Lung (tissue), 12 donors: ENCODE data around the gene ZNF48. TPM values are rescaled to one million over a fixed set of nuclear protein-coding genes. Genes with fewer than 3 reads are reported as not detected.

Experiments used
- ATAC-seq: fragments of 200-7000 bp; cut with Tn5 transposase; one replicate; pipeline ENCODE4 v1.9.1; 2020; ENCODE audit warnings: moderate number of reproducible peaks; ENCODE audit not compliant: insufficient read depth, low FRiP score
- DNase-seq, 3 donors: peaks; one replicate each; pipeline ENCODE4 v3.0.0-alpha.2; 2013 to 2017
- H3K27ac ChIP-seq, 2 donors: one replicate each; pipeline ENCODE4 v1.5.1; 2013; ENCODE audit warnings: mild to moderate bottlenecking in 2 of 2, moderate library complexity in 2 of 2, control low read depth in 1 of 2, inconsistent platforms in 1 of 2, low read depth in 1 of 2, low read length in 1 of 2
- H3K27me3 ChIP-seq, 3 donors: one replicate each; pipeline ENCODE4 v1.5.1; 2013; ENCODE audit warnings: low read length in 2 of 3; ENCODE audit not compliant: control insufficient read depth in 3 of 3, insufficient read depth in 3 of 3
- H3K36me3 ChIP-seq, 4 donors: one replicate each; pipeline ENCODE4 v1.5.1; 2013; ENCODE audit warnings: low read length in 4 of 4, mild to moderate bottlenecking in 1 of 4, moderate library complexity in 1 of 4; ENCODE audit not compliant: control insufficient read depth in 4 of 4, insufficient read depth in 4 of 4
- H3K4me1 ChIP-seq, 5 donors: one replicate each; pipeline ENCODE4 v1.5.1; 2013; ENCODE audit warnings: low read length in 5 of 5, mild to moderate bottlenecking in 2 of 5, moderate library complexity in 1 of 5; ENCODE audit not compliant: control insufficient read depth in 5 of 5, insufficient read depth in 5 of 5
- H3K4me3 ChIP-seq: one replicate; pipeline ENCODE4 v1.5.1; 2013; ENCODE audit warnings: mild to moderate bottlenecking, control low read depth, moderate library complexity
- H3K9ac ChIP-seq, 2 donors: one replicate each; pipeline ENCODE4 v1.5.1; 2013; ENCODE audit warnings: low read length in 2 of 2, control low read depth in 1 of 2; ENCODE audit not compliant: insufficient read depth in 1 of 2
- H3K9me3 ChIP-seq, 4 donors: one replicate each; pipeline ENCODE4 v1.5.1; 2013; ENCODE audit warnings: low read length in 3 of 4, mild to moderate bottlenecking in 1 of 4, moderate library complexity in 1 of 4; ENCODE audit not compliant: control insufficient read depth in 4 of 4, insufficient read depth in 3 of 4
- WGBS, 2 donors: extraction: QIAGEN DNeasy Blood & Tissue Kit; methylation state at CpG; one replicate each; pipeline ENCODE4 v1.1.7; 2013; 5-methylcytosine and 5-hydroxymethylcytosine counted together
- polyA plus RNA-seq, 2 donors: library from polyadenylated mRNA; stranded (reverse); fragments of 200-250 nt; gene quantifications; one replicate each; pipeline ENCODE4 v1.2.1, GENCODE V29; 2013
- total RNA-seq, 2 donors: library from RNA; depleted of rRNA in 1 of 2; stranded (reverse); fragments of >200 nt in 1 of 2; gene quantifications; one replicate each; pipeline ENCODE4 v1.2.1, GENCODE V29; 2014 to 2021
- TF ChIP-seq, protein P1 (sequence below): IDR thresholded peaks from 2 replicates; pipeline ENCODE4 v1.5.1; 2012; ENCODE audit warnings: mild to moderate bottlenecking; ENCODE audit errors: control extremely low read depth, extremely low read depth
- donor health status: control.
- donor health status: control.
- donor health status: Bipolar disorder and iron deficiency.
- donor health status: healthy.
- donor health status: DM: yes; HTN: yes; CAD: no.

Gene ZNF48
- total and polyA plus RNA-seq, 4 donors = 4.2 to 8.0 (median 5.0) TPM

GRCh38 chr16:30414159-30414558, 18.9 kb downstream of the ZNF48 start:
- Histone ChIP-seq H3K27me3 (no peaks in the 10 kb centered on the region), H3K4me1 (peaks cover 0 to 18% (median 0%) of the 10 kb centered on the region in 5 donors), H3K27ac (no peak overlapping the region), H3K36me3 (peaks cover 3 to 12% (median 7%) of the 10 kb centered on the region in 4 donors), H3K9ac (no peak overlapping the region), H3K4me3 (no peak overlapping the region), H3K9me3 (no peaks in the 10 kb centered on the region)
- ATAC-seq = no peak
- DNase-seq = no peak
- 92 to 97% methylated on average over 5 of the region's 5 CpGs for WGBS, 2 donors
- TF ChIP-seq, protein P1, sequence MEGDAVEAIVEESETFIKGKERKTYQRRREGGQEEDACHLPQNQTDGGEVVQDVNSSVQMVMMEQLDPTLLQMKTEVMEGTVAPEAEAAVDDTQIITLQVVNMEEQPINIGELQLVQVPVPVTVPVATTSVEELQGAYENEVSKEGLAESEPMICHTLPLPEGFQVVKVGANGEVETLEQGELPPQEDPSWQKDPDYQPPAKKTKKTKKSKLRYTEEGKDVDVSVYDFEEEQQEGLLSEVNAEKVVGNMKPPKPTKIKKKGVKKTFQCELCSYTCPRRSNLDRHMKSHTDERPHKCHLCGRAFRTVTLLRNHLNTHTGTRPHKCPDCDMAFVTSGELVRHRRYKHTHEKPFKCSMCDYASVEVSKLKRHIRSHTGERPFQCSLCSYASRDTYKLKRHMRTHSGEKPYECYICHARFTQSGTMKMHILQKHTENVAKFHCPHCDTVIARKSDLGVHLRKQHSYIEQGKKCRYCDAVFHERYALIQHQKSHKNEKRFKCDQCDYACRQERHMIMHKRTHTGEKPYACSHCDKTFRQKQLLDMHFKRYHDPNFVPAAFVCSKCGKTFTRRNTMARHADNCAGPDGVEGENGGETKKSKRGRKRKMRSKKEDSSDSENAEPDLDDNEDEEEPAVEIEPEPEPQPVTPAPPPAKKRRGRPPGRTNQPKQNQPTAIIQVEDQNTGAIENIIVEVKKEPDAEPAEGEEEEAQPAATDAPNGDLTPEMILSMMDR = no peak

DNA sequence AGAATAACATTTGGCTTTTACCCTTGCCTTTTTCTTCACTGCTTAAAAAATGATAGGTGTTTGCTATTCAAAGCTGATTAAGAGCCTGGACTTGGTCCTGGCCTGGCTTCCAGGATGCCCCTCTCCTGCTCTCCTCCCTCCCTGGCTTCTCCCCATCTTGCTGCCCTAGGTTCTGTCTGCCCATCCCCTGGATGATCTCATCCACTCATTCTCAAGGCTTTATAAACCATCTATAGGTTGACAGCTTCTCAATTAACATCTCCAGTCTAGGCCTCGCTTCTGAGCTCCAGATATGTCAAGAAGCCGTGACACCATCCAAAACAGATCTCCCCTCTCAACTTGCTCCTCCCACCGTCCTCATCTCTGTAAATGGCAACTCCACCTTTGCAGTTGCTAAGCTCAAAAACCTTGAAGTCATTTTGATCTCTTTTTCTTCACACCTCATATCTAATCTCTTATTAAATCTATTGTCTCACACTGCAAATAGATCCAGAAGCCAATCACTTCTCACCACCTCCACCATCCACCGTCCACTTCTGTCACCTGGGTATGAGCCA, 20.9 kb downstream of the ZNF48 start:
- Histone ChIP-seq H3K27me3 (no peaks in the 10 kb centered on the region), H3K9ac (no peak overlapping the region), H3K4me3 (no peak overlapping the region), H3K4me1 (peaks cover 0 to 10% (median 0%) of the 10 kb centered on the region in 5 donors), H3K36me3 (peaks cover 3 to 14% (median 5%) of the 10 kb centered on the region in 4 donors), H3K9me3 (no peaks in the 10 kb centered on the region), H3K27ac (no peak overlapping the region)
- WGBS, 2 donors = 96 to 99% methylated on average over 4 of the region's 4 CpGs
- TF ChIP-seq, protein P1 = no peak
- no peak for ATAC-seq
- DNase-seq = no peak

DNA sequence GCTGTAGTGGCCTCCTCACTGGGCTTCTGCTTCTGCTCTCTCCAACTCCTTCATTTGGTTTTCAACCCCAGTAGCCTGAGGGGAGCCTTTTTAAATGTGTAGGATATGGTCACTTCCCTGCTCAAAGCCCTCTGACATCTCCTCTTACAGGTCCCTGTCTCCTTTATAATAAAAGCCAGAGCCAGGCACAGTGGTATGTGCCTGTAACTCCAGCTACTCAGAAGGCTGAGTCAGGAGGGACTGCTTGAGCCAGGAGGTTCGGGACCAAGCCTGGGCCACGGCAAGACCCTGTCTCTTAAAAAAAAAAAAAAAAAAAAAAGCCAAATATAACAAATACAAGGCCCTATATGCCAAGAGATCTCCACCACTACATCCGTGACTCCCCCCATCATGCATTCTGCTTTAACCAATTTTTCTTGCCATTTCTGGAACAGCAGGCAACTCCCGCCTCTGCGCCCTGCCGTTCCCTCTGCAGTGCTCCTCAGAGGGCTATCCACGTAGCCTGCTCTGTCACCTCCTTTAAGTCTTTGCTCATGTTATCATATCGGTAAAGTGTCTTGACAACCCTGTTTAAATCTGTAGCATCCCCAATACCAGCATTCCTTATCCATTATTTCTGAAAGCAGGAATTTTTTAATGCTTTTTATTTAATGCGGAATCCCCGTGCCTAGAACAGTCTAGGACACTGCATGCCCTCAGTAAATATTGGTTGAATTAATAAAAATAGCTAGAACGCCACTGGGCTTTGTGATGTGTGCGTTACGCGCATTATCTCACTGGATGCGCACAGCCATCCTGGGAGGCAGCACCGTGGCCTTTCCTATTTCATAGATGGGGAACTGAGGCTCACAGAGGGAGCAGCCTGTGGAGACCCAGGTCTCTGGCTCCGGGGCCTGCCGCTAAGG, 21.7 kb downstream of the ZNF48 start:
- no peaks in the 10 kb centered on the region for H3K9me3 ChIP-seq
- ATAC-seq = no peak
- TF ChIP-seq, protein P1 = no peak
- no peaks in the 10 kb centered on the region for H3K27me3 ChIP-seq
- no peak overlapping the region for H3K9ac ChIP-seq
- DNase-seq = no peak
- 62 to 63% methylated on average over 18 of the region's 18 CpGs for WGBS, 2 donors
- peaks cover 0 to 10% (median 0%) of the 10 kb centered on the region in 5 donors for H3K4me1 ChIP-seq
- H3K4me3 ChIP-seq = peak overlapping the region; percentile 50
- peaks cover 0 to 10% (median under 1%) of the 10 kb centered on the region in 4 donors for H3K36me3 ChIP-seq
- H3K27ac ChIP-seq = peak overlapping the region; percentile 39 to 91
